GM10266 (cell line): ENCODE measurements around the gene PODXL.

Experiments
- DNase-seq: peaks from one replicate; pipeline ENCODE4 v3.0.0; 2012; ENCODE audit errors: extremely low spot score
- CTCF ChIP-seq: IDR thresholded peaks from 2 replicates; pipeline ENCODE4 v1.5.1; 2012; ENCODE audit warnings: mild to moderate bottlenecking, low read depth; ENCODE audit not compliant: control insufficient read depth, insufficient read depth; ENCODE audit errors: missing control alignments

Gene PODXL

DNA sequence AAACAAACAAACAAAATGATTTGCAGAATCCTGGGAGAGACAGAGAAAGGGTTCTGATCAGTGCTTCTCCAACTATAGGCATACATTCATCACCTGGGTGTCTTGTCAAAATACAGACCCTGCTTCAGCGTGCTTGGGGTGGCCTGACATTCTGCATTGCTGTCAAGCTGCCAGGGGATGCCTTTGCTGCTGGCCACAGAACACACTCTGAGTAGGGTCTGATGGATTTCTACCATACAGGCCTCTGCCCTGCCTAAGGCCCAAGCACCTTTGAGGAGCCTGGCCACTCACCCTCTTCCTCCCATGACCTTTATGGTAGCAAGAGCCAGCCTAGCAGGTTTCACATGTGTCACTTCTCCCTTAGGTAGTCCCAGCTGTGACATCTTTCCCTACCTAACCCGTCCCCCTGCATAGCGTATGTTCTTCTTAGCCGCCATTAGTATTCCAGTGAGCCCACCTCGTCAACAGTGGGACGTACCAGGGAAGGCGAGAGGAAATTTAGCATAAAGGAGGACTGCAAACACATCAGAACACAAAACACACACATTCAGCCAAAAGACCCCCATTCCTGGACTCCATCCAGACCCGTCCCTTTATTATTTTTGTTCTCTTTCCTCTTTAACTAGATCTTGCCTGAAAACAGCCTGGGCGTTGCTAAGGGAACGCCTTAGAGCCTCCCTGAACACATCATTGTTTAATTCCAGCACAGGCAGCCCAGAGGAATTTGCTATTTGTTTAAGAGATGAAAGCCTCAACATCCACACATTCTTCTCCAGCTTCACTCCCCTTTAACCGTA is 43.9 kb upstream of the PODXL start:
- no peak for DNase-seq
- TF ChIP-seq CTCF: no peak

- no peak for TF ChIP-seq CTCF
- no peak for DNase-seq
Measured at GRCh38 chr7:131596785-131597184, 40.4 kb upstream of the PODXL start.

DNA sequence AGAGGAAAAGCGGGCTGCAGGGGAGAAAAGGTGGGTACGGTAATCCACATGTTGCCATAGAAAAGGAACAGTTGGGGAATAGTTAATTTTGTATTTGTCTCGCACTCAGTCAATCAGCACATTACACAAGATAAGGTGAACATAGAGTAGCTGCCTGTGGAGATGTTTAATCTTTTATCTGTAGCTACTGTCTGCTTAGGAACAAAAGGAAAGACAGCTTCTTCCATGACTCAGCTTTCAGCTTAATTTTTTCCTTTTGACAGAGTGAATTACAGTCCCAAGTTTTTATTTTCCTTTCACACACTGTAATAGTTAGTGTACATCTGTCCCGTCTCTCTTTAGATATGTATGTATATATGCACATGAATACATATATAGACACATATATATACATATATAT is 39.3 kb upstream of the PODXL start:
- TF ChIP-seq CTCF: no peak
- DNase-seq: no peak

DNA sequence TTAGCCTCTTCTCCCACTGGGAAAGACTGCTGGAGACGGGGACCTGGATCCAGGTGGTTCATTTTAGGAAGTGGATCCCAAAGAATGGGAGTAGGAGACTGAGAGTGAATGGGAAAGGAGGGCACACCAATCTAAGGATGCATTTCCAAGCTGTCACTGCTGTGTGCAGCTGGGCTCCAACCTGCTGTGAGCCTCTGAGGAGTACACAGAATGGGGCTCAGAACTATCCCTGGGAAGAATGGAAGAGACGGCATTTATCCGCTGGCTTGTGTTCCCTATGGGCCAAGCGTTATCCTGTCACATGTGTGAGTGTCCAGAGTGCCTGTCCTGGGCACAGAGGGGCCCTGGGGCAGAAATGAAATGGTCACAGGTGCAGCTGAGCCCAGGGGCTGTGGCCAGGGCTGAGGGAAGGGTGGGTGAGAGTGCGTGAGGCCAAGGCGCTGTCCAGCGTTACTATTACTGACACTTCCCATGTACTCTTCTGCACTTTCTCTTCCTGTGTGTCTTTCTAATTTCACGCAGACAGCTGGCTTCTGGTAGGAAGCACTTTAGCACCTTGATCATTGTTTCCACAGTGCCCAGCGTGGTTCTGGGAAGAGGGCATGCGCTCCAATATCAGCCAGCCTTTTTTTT is 35.4 kb upstream of the PODXL start:
- no peak for TF ChIP-seq CTCF
- no peak for DNase-seq

DNA sequence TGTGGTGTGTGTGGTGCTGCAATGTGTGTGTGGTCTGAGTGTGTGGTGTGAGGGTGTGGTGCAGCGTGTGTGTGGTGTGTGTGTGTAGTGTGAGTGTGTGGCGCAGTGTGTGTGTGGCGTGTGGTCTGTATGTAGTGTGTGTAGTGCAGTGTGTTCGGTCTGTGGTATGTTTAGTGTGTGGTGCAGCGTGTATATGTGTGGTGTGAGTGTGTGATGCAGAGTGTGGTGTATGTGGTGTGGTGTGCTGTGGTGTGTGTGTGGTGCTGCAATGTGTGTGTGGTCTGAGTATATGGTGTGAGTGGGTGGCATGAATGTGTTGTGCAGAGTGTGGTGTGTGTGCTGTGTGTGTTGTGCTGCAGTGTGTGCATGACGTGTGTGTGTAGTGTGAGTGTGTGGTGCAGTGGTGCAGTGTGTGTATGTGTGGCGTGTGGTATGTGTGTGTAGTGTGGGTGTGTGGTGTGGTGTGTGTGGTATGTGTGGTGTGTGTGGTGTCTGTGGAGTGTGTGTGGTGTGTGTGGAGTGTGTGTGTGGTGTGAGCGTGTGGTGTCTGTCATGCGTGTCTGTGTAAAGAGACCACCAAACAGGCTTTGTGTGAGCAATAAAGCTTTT is 31.0 kb upstream of the PODXL start:
- no peak for DNase-seq
- no peak for TF ChIP-seq CTCF

- no peak for TF ChIP-seq CTCF
- DNase-seq: no peak
Measured at GRCh38 chr7:131586759-131587158, 30.3 kb upstream of the PODXL start.

DNA sequence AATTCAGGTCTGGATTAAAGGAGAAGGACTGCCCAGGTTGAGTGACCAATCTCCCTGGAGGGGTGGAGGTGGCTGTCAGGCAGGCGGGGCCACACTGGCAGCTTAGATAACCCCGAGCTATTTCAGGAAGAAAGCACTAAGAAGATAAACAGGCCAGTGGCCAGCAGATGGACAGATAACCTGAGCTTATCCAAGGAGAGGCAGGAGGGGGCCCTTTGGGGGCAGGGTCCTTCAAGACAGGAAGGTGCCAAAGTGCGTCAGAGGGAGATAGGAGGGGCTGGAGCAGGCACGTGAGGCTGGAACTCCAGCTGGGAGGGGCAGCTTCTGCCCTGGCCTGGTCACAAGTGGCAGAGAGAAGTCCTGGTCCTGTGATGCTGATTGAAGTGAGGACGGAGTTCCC is 29.8 kb upstream of the PODXL start:
- TF ChIP-seq CTCF: no peak
- DNase-seq: no peak
